Measurements from ENCODE around the gene NKPD1. TPM values are rescaled to one million over a fixed set of nuclear protein-coding genes. Genes with fewer than 3 reads are reported as not detected.
A peak's percentile ranks its signal among the peaks of the same experiment; 100 is the strongest.

NKPD1 gene
- total RNA-seq, 1 donor from 2014 or later = not detected

GRCh38 chr19:45163156-45163555, 2.4 kb upstream of the NKPD1 start:
- H3K4me2 ChIP-seq (ENCODE audit: low read length) = no peak overlapping the region
- Mint-ChIP-seq H3K27me3 (ENCODE audit: low read depth, unreplicated experiment) (peaks cover 10% of the 10 kb centered on the region), H3K4me1 (ENCODE audit: low read depth, unreplicated experiment) (no peaks in the 10 kb centered on the region), H3K4me3 (ENCODE audit: unreplicated experiment) (no peak overlapping the region), H3K27ac (ENCODE audit: unreplicated experiment) (no peak overlapping the region), H3K36me3 (ENCODE audit: low read depth, unreplicated experiment) (no peaks in the 10 kb centered on the region), H3K9me3 (ENCODE audit: unreplicated experiment) (no peaks in the 10 kb centered on the region)
- no peaks in the 10 kb centered on the region for H3K36me3 ChIP-seq (ENCODE audit: insufficient read depth, low read length)
- H3K27me3 ChIP-seq (ENCODE audit: insufficient read depth, low read length) = peaks cover 2% of the 10 kb centered on the region
- no peaks in the 10 kb centered on the region for H3K9me3 ChIP-seq (ENCODE audit: insufficient read depth, low read depth, low read length)
- H2AFZ ChIP-seq (ENCODE audit: low read depth, low read length) = no peak overlapping the region
- no peak for FAIRE-seq
- H3K79me2 ChIP-seq (ENCODE audit: insufficient read depth, low read length) = no peaks in the 10 kb centered on the region
- no peak overlapping the region for H3K27ac ChIP-seq (ENCODE audit: low read depth, low read length)
- no peak for TF ChIP-seq EZH2 (IDR thresholded peaks at IDR 0.05; ENCODE audit: insufficient read depth, low read length)
- TF ChIP-seq CTCF (IDR thresholded peaks at IDR 0.05; ENCODE audit: insufficient read depth, low read depth, low read length) = no peak
- H3K4me3 ChIP-seq (ENCODE audit: insufficient read depth, low read depth, low read length) = no peak overlapping the region
- H3K4me1 ChIP-seq (ENCODE audit: insufficient read depth, low read length) = peaks cover 7% of the 10 kb centered on the region
- no peak for DNase-seq (ENCODE audit: low read depth)
- no peak overlapping the region for H3K9ac ChIP-seq (ENCODE audit: low read length)
- peaks cover 4% of the 10 kb centered on the region for H4K20me1 ChIP-seq (ENCODE audit: insufficient read depth, low read length)

- DNase-seq (ENCODE audit: low read depth) = no peak
- no peaks in the 10 kb centered on the region for H3K36me3 ChIP-seq (ENCODE audit: insufficient read depth, low read length)
- Mint-ChIP-seq H3K4me1 (ENCODE audit: low read depth, unreplicated experiment) (no peaks in the 10 kb centered on the region), H3K36me3 (ENCODE audit: low read depth, unreplicated experiment) (peaks cover 3% of the 10 kb centered on the region), H3K9me3 (ENCODE audit: unreplicated experiment) (no peaks in the 10 kb centered on the region), H3K27me3 (ENCODE audit: low read depth, unreplicated experiment) (peaks cover 15% of the 10 kb centered on the region), H3K4me3 (ENCODE audit: unreplicated experiment) (no peak overlapping the region), H3K27ac (ENCODE audit: unreplicated experiment) (no peak overlapping the region)
- peaks cover 4% of the 10 kb centered on the region for H4K20me1 ChIP-seq (ENCODE audit: insufficient read depth, low read length)
- H3K4me1 ChIP-seq (ENCODE audit: insufficient read depth, low read length) = peaks cover 7% of the 10 kb centered on the region
- H3K27me3 ChIP-seq (ENCODE audit: insufficient read depth, low read length) = peaks cover 2% of the 10 kb centered on the region
- TF ChIP-seq EZH2 (IDR thresholded peaks at IDR 0.05; ENCODE audit: insufficient read depth, low read length) (no peak), CTCF (IDR thresholded peaks at IDR 0.05; ENCODE audit: insufficient read depth, low read depth, low read length) (no peak)
- H3K4me2 ChIP-seq (ENCODE audit: low read length) = no peak overlapping the region
- H3K27ac ChIP-seq (ENCODE audit: low read depth, low read length) = no peak overlapping the region
- no peak overlapping the region for H3K4me3 ChIP-seq (ENCODE audit: insufficient read depth, low read depth, low read length)
- H3K9me3 ChIP-seq (ENCODE audit: insufficient read depth, low read depth, low read length) = no peaks in the 10 kb centered on the region
- H3K79me2 ChIP-seq (ENCODE audit: insufficient read depth, low read length) = no peaks in the 10 kb centered on the region
- H3K9ac ChIP-seq (ENCODE audit: low read length) = no peak overlapping the region
- H2AFZ ChIP-seq (ENCODE audit: low read depth, low read length) = no peak overlapping the region
- FAIRE-seq = no peak
Measured at GRCh38 chr19:45162608-45163143, 1.9 kb upstream of the NKPD1 start.

- Mint-ChIP-seq H3K4me3 (ENCODE audit: unreplicated experiment) (no peak overlapping the region), H3K27me3 (ENCODE audit: low read depth, unreplicated experiment) (peaks cover 19% of the 10 kb centered on the region), H3K27ac (ENCODE audit: unreplicated experiment) (no peak overlapping the region), H3K9me3 (ENCODE audit: unreplicated experiment) (no peaks in the 10 kb centered on the region), H3K4me1 (ENCODE audit: low read depth, unreplicated experiment) (no peaks in the 10 kb centered on the region), H3K36me3 (ENCODE audit: low read depth, unreplicated experiment) (peaks cover 3% of the 10 kb centered on the region)
- Histone ChIP-seq H3K79me2 (ENCODE audit: insufficient read depth, low read length) (no peaks in the 10 kb centered on the region), H3K36me3 (ENCODE audit: insufficient read depth, low read length) (no peaks in the 10 kb centered on the region), H3K27ac (ENCODE audit: low read depth, low read length) (no peak overlapping the region), H4K20me1 (ENCODE audit: insufficient read depth, low read length) (peaks cover 4% of the 10 kb centered on the region), H3K27me3 (ENCODE audit: insufficient read depth, low read length) (peaks cover 2% of the 10 kb centered on the region), H2AFZ (ENCODE audit: low read depth, low read length) (no peak overlapping the region), H3K4me3 (ENCODE audit: insufficient read depth, low read depth, low read length) (no peak overlapping the region), H3K9me3 (ENCODE audit: insufficient read depth, low read depth, low read length) (no peaks in the 10 kb centered on the region), H3K4me2 (ENCODE audit: low read length) (no peak overlapping the region), H3K4me1 (ENCODE audit: insufficient read depth, low read length) (peaks cover 7% of the 10 kb centered on the region), H3K9ac (ENCODE audit: low read length) (no peak overlapping the region)
- DNase-seq (ENCODE audit: low read depth) (no peak), FAIRE-seq (no peak)
- no peak for TF ChIP-seq EZH2 (IDR thresholded peaks at IDR 0.05; ENCODE audit: insufficient read depth, low read length)
- peak; percentile 40 for TF ChIP-seq CTCF (IDR thresholded peaks at IDR 0.05; ENCODE audit: insufficient read depth, low read depth, low read length)
Measured at GRCh38 chr19:45161738-45162607, 1.2 kb upstream of the NKPD1 start.

Data from astrocyte (in vitro differentiated cells and primary cell).